Testis (tissue), 3 donors: ENCODE data around the gene KIF7. TPM values are rescaled to one million over a fixed set of nuclear protein-coding genes. Genes with fewer than 3 reads are reported as not detected.
"Not testable (repeated sequence)": the region's sequence is repeated elsewhere in the genome, so short reads cannot be mapped to it uniquely, and the experiment has no call there.

Experiments
- DNase-seq: peaks from one replicate; pipeline ENCODE4 v3.0.0-alpha.2; 2019
- H3K27ac ChIP-seq, 2 donors: fragments of 200-600 bp; sonication (generic); one replicate each; pipeline ENCODE4 v1.5.1; 2019
- H3K27me3 ChIP-seq: fragments of 200-600 bp; sonication (generic); one replicate; pipeline ENCODE4 v1.5.1; 2019
- H3K36me3 ChIP-seq: fragments of 200-600 bp; sonication (generic); one replicate; pipeline ENCODE4 v1.5.1; 2017; ENCODE audit warnings: low read depth; ENCODE audit errors: missing control alignments
- H3K4me1 ChIP-seq: fragments of 200-600 bp; sonication (generic); one replicate; pipeline ENCODE4 v1.5.1; 2019
- H3K4me3 ChIP-seq, 2 donors: fragments of 200-600 bp; sonication (generic); one replicate each; pipeline ENCODE4 v1.5.1; 2017 to 2019
- H3K9me3 ChIP-seq: fragments of 200-600 bp; sonication (generic); one replicate; pipeline ENCODE4 v1.5.1; 2017
- CTCF ChIP-seq, 3 experiments: fragments of 450-650 bp in 2 of 3; fragments of 200-600 bp in 1 of 3; sonication (generic) in 1 of 3; IDR thresholded peaks; one replicate each; pipeline ENCODE4 v1.5.1; 2016 to 2019; ENCODE audit warnings: antibody characterized with exemption in 3 of 3, mild to moderate bottlenecking in 2 of 3, moderate library complexity in 1 of 3
- POLR2A ChIP-seq: fragments of 450-650 bp; IDR thresholded peaks from one replicate; pipeline ENCODE4 v1.6.1; 2017; ENCODE audit warnings: antibody characterized with exemption, mild to moderate bottlenecking, moderate library complexity
- WGBS, 2 donors: methylation state at CpG; one replicate each; pipeline ENCODE4 v1.1.5; 2018; 5-methylcytosine and 5-hydroxymethylcytosine counted together
- intact Hi-C: fragments of 100-400 bp; cut with DNase I; formaldehyde crosslinking; loops from one replicate; pipeline ENCODE4 v1.15.1; 2023; ENCODE audit warnings: low total_unique reads
- polyA plus RNA-seq: library from polyadenylated mRNA; stranded (reverse); fragments of 350-450 nt; fragmentation: Illumina TruSeq; extraction: RNeasy Lipid Tissue Mini Kit (QIAGEN cat#74804); gene quantifications from one replicate; pipeline ENCODE4 v1.2.3, GENCODE V29; 2014; ENCODE audit warnings: low read depth, low replicate concordance; ENCODE audit not compliant: insufficient read depth
- total RNA-seq, 2 donors: library from RNA; depleted of rRNA; stranded (reverse); fragments of >200 nt; gene quantifications; one replicate each; pipeline ENCODE4 v1.2.3, GENCODE V29; 2016

Gene KIF7
- total and polyA plus RNA-seq, 3 donors from 2014 or later = 2.6 to 7.6 (median 5.6) TPM

- 45 to 62% methylated on average over 2 of the region's 2 CpGs for WGBS, 2 donors
- Histone ChIP-seq H3K36me3 (no peaks in the 10 kb centered on the region), H3K27me3 (no peaks in the 10 kb centered on the region), H3K27ac (no peak overlapping the region), H3K4me3 (no peak overlapping the region), H3K9me3 (no peaks in the 10 kb centered on the region), H3K4me1 (no peaks in the 10 kb centered on the region)
- intact Hi-C loops = no loop called here
- TF ChIP-seq POLR2A = no peak
- no peak for TF ChIP-seq CTCF (IDR thresholded peaks at IDR 0.05)
- DNase-seq = no peak
These were observed 37.8 kb upstream of the KIF7 start for GRCh38 chr15:89693091-89693490.

- H3K9me3 ChIP-seq = no peaks in the 10 kb centered on the region
- intact Hi-C loops = no loop called here
- H3K36me3 ChIP-seq = no peaks in the 10 kb centered on the region
- H3K4me1 ChIP-seq = no peaks in the 10 kb centered on the region
- TF ChIP-seq CTCF (IDR thresholded peaks at IDR 0.05) (no peak), POLR2A (no peak)
- peak within 1 kb of the TSS; percentile 71 to 90 for H3K4me3 ChIP-seq
- H3K27ac ChIP-seq = peak within 1 kb of the TSS; percentile 44 to 51
- 2% methylated on average over 34 to 60 of the region's 60 CpGs for WGBS, 2 donors
- no peaks in the 10 kb centered on the region for H3K27me3 ChIP-seq
- DNase-seq = peak; percentile 92
These were observed 35.3 kb upstream of the KIF7 start, which contains the start of the genes PEX11A and WDR93 for GRCh38 chr15:89690276-89691218. Gene PEX11A (minus strand): TSS chr15:89690754. CDS start chr15:89690632, 122 bp downstream. Gene WDR93 (plus strand): TSS chr15:89690811. CDS start chr15:89701747, 10,936 bp downstream.

- H3K4me1 ChIP-seq, intact Hi-C loops, H3K9me3 ChIP-seq, H3K36me3 ChIP-seq, H3K27me3 ChIP-seq, DNase-seq: not testable (repeated sequence)
- WGBS, 2 donors = 44 to 54% methylated on average over 15 of the region's 15 CpGs
- H3K27ac ChIP-seq = peak overlapping the region; percentile 44 to 51
- peak overlapping the region; percentile 71 to 90 for H3K4me3 ChIP-seq
These were observed 34.6 kb upstream of the KIF7 start for GRCh38 chr15:89689930-89690275.

GRCh38 chr15:89686522-89686921, 31.3 kb upstream of the KIF7 start:
- no peaks in the 10 kb centered on the region for H3K27me3 ChIP-seq
- intact Hi-C loops = no loop called here
- no peak overlapping the region for H3K27ac ChIP-seq
- no peaks in the 10 kb centered on the region for H3K4me1 ChIP-seq
- no peaks in the 10 kb centered on the region for H3K9me3 ChIP-seq
- no peak overlapping the region for H3K4me3 ChIP-seq
- DNase-seq = no peak
- H3K36me3 ChIP-seq = no peaks in the 10 kb centered on the region
- no peak for TF ChIP-seq POLR2A
- no peak for TF ChIP-seq CTCF (IDR thresholded peaks at IDR 0.05)

GRCh38 chr15:89685995-89686394, 30.7 kb upstream of the KIF7 start:
- TF ChIP-seq POLR2A (no peak), CTCF (IDR thresholded peaks at IDR 0.05) (no peak)
- H3K4me1 ChIP-seq = no peaks in the 10 kb centered on the region
- H3K9me3 ChIP-seq = no peaks in the 10 kb centered on the region
- intact Hi-C loops = no loop called here
- H3K27me3 ChIP-seq = no peaks in the 10 kb centered on the region
- H3K4me3 ChIP-seq = no peak overlapping the region
- DNase-seq = no peak
- no peaks in the 10 kb centered on the region for H3K36me3 ChIP-seq
- H3K27ac ChIP-seq = no peak overlapping the region
- 74 to 96% methylated on average over 2 of the region's 2 CpGs for WGBS, 2 donors
